Measurements from ENCODE around the gene FBXO47.
A peak's percentile ranks its signal among the peaks of the same experiment; 100 is the strongest.
"Not testable (repeated sequence)": the region's sequence is repeated elsewhere in the genome, so short reads cannot be mapped to it uniquely, and the experiment has no call there.

FBXO47 gene

DNA sequence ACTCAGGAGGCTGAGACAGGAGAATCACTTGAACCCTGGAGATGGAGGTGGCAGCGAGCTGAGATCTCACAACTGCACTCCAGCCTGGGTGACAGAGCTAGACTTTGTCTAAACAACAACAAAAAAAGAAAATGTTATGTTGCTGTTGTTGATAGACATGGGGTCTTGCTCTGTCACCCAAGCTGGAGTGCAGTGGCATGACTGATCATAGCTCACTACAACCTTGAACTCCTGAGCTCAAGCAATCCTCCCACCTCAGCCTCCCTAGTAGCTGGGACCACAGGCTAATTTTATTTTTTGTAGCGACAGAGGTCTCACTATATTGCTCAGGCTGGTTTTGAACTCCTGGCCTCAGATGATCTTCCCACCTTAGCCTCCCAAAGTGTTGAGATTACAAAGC lies 20.0 kb downstream of the FBXO47 start:
- Histone ChIP-seq H3K36me3 (ENCODE audit: control insufficient read depth, insufficient read depth, low read length) (no peaks in the 10 kb centered on the region), H3K9me3 (ENCODE audit: control insufficient read depth, low read length) (no peaks in the 10 kb centered on the region), H3K4me3 (ENCODE audit: insufficient read depth, low read depth, low read length) (no peak overlapping the region), H3K27me3 (ENCODE audit: control insufficient read depth, insufficient read depth, low read length, poor library complexity, severe bottlenecking) (no peaks in the 10 kb centered on the region), H3K27ac (ENCODE audit: insufficient read depth, low read depth, low read length, poor library complexity, severe bottlenecking) (no peak overlapping the region), H3K4me1 (ENCODE audit: control insufficient read depth, insufficient read depth, low read length) (no peaks in the 10 kb centered on the region)
- WGBS, 2 experiments = 90 to 93% methylated on average over 2 of the region's 2 CpGs

DNA sequence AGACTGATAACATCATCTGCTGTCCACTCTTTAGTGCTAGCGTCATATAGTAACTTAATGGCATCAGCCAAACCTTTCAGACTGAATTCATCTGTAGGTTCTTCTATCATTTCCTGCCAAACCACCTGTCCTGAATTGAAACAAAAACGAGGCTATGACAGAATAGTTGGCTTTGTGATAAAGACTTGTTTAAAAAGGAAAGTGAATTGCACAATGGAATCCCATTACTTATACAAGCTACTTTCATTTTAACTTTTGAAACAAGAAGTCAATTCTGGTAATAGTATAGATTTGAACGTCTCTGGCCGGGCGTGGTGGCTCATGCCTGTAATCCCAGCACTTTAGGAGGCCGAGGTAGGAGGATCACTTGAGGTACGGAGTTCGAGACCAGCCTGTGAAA lies 23.6 kb downstream of the FBXO47 start:
- WGBS, 2 experiments = 89 to 93% methylated on average over 7 to 8 of the region's 8 CpGs
- Histone ChIP-seq H3K27me3 (ENCODE audit: control insufficient read depth, insufficient read depth, low read length, poor library complexity, severe bottlenecking) (no peaks in the 10 kb centered on the region), H3K9me3 (ENCODE audit: control insufficient read depth, low read length) (no peaks in the 10 kb centered on the region), H3K36me3 (ENCODE audit: control insufficient read depth, insufficient read depth, low read length) (no peaks in the 10 kb centered on the region), H3K27ac (ENCODE audit: insufficient read depth, low read depth, low read length, poor library complexity, severe bottlenecking) (no peak overlapping the region), H3K4me1 (ENCODE audit: control insufficient read depth, insufficient read depth, low read length) (no peaks in the 10 kb centered on the region), H3K4me3 (ENCODE audit: insufficient read depth, low read depth, low read length) (no peak overlapping the region)

DNA sequence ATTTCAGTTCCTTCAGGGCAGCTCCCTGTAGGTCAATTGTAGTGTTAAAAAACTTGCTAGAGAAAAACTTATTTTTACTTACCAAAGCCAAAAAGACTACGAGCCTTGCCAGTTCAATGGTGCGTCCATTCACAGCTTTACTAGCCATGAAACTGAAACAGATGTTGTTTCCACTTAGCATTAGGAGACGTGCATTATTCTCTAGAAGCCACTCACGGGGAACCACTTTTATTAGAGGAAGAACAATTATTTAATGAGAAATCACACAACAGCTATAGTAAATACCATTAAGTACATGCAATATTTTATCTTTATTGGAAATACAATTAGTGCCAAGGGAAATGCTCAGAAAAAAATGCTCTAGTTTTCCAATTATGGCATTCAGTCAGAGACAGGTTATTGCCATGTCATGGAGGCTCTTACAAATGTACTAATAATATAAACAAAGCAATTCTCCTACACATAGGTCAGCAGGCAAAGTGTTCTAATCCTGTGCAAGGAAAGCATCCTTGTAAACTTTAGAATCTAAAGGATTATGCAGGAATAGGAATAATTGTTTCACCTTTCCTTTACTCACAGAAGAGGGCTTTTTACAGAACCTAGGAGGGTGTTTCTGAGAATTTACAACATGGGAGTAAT lies 24.4 kb downstream of the FBXO47 start:
- no peaks in the 10 kb centered on the region for H3K36me3 ChIP-seq (ENCODE audit: control insufficient read depth, insufficient read depth, low read length)
- no peaks in the 10 kb centered on the region for H3K9me3 ChIP-seq (ENCODE audit: control insufficient read depth, low read length)
- no peak overlapping the region for H3K4me3 ChIP-seq (ENCODE audit: insufficient read depth, low read depth, low read length)
- no peaks in the 10 kb centered on the region for H3K4me1 ChIP-seq (ENCODE audit: control insufficient read depth, insufficient read depth, low read length)
- H3K27me3 ChIP-seq (ENCODE audit: control insufficient read depth, insufficient read depth, low read length, poor library complexity, severe bottlenecking) = no peaks in the 10 kb centered on the region
- WGBS, 2 experiments = 91 to 93% methylated on average over 2 to 4 of the region's 4 CpGs
- H3K27ac ChIP-seq (ENCODE audit: insufficient read depth, low read depth, low read length, poor library complexity, severe bottlenecking) = no peak overlapping the region

DNA sequence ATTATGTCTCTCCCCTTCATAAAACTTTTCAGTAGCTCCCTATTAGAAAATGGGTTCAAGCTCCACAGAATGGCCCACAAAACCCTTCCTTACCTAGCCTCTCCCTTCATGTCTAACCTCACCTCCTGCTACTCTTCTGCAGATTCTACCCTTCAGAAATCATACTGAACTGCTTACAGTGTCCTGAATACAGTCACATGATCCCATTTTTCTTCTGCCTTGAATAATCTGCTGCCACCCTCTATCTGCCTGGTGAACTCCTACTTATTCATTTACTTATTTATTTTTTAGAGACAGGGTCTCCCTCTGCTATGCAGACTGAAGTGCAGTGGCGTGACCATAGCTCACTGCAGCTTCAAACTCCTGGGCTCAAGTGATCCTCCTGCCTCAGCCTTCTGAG lies 26.8 kb downstream of the FBXO47 start:
- Histone ChIP-seq H3K9me3 (ENCODE audit: control insufficient read depth, low read length) (no peaks in the 10 kb centered on the region), H3K4me3 (ENCODE audit: insufficient read depth, low read depth, low read length) (no peak overlapping the region), H3K27ac (ENCODE audit: insufficient read depth, low read depth, low read length, poor library complexity, severe bottlenecking) (no peak overlapping the region), H3K4me1 (ENCODE audit: control insufficient read depth, insufficient read depth, low read length) (no peaks in the 10 kb centered on the region), H3K36me3 (ENCODE audit: control insufficient read depth, insufficient read depth, low read length) (no peaks in the 10 kb centered on the region), H3K27me3 (ENCODE audit: control insufficient read depth, insufficient read depth, low read length, poor library complexity, severe bottlenecking) (no peaks in the 10 kb centered on the region)
- 87 to 94% methylated on average over 1 of the region's 1 CpG for WGBS, 2 experiments

DNA sequence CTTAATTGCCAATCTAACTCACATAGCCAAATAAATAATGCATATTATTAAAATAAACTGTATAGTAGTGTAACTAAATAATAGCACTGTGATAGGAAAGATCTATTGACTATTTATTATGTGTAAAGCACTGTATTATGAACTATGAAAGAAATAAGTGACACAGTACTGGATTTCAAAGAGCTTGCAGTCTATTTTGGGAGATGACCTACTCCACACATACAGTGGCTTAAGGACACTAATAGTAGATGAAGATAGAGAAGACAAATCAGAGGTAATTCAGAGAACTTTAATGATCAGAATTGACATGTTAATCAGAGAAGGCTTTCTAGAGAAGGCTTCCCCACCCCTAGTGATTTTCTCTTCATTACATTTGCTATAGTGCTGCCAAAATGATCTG lies 27.2 kb downstream of the FBXO47 start:
- H3K36me3 ChIP-seq (ENCODE audit: control insufficient read depth, insufficient read depth, low read length) = no peaks in the 10 kb centered on the region
- no peak overlapping the region for H3K4me3 ChIP-seq (ENCODE audit: insufficient read depth, low read depth, low read length)
- no peaks in the 10 kb centered on the region for H3K9me3 ChIP-seq (ENCODE audit: control insufficient read depth, low read length)
- no peaks in the 10 kb centered on the region for H3K4me1 ChIP-seq (ENCODE audit: control insufficient read depth, insufficient read depth, low read length)
- no peaks in the 10 kb centered on the region for H3K27me3 ChIP-seq (ENCODE audit: control insufficient read depth, insufficient read depth, low read length, poor library complexity, severe bottlenecking)
- no peak overlapping the region for H3K27ac ChIP-seq (ENCODE audit: insufficient read depth, low read depth, low read length, poor library complexity, severe bottlenecking)

DNA sequence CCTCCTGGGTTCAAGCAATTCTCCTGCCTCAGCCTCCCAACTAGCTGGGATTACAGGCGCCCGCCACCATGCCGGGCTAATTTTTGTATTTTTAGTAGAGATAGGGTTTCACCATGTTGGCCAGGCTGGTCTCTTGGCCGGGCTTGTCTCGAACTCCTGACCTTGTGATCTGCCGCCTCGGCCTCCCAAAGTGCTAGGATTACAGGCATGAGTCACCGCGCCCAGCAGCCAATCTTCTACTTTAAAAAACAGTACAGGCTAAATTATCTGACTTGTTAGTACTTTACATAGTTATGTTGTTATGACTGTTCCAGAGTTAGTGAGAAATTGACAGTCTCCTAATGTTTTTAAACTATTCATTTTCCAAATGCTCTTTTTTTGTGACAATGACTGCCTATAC lies 33.2 kb downstream of the FBXO47 start:
- not testable (repeated sequence) for H3K4me1 ChIP-seq (ENCODE audit: control insufficient read depth, insufficient read depth, low read length); H3K27ac ChIP-seq (ENCODE audit: insufficient read depth, low read depth, low read length, poor library complexity, severe bottlenecking); H3K4me3 ChIP-seq (ENCODE audit: insufficient read depth, low read depth, low read length); H3K36me3 ChIP-seq (ENCODE audit: control insufficient read depth, insufficient read depth, low read length); H3K9me3 ChIP-seq (ENCODE audit: control insufficient read depth, low read length); H3K27me3 ChIP-seq (ENCODE audit: control insufficient read depth, insufficient read depth, low read length, poor library complexity, severe bottlenecking)
- 86 to 90% methylated on average over 9 of the region's 9 CpGs for WGBS, 2 experiments

DNA sequence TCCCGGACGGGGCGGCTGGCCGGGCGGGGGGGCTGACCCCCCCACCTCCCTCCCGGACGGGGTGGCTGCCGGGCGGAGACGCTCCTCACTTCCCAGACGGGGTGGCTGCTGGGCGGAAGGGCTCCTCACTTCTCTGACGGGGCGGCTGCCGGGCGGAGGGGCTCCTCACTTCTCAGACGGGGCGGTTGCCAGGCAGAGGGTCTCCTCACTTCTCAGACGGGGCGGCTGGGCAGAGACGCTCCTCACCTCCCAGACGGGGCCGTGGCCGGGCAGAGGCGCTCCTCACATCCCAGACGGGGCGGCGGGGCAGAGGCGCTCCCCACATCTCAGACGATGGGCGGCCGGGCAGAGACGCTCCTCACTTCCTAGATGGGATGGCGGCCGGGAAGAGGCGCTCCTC lies 36.4 kb downstream of the FBXO47 start:
- H3K27ac ChIP-seq (ENCODE audit: insufficient read depth, low read depth, low read length, poor library complexity, severe bottlenecking); H3K36me3 ChIP-seq (ENCODE audit: control insufficient read depth, insufficient read depth, low read length); H3K27me3 ChIP-seq (ENCODE audit: control insufficient read depth, insufficient read depth, low read length, poor library complexity, severe bottlenecking); H3K4me1 ChIP-seq (ENCODE audit: control insufficient read depth, insufficient read depth, low read length); H3K4me3 ChIP-seq (ENCODE audit: insufficient read depth, low read depth, low read length); H3K9me3 ChIP-seq (ENCODE audit: control insufficient read depth, low read length): not testable (repeated sequence)
- 96 to 98% methylated on average over 32 to 36 of the region's 36 CpGs for WGBS, 2 experiments

DNA sequence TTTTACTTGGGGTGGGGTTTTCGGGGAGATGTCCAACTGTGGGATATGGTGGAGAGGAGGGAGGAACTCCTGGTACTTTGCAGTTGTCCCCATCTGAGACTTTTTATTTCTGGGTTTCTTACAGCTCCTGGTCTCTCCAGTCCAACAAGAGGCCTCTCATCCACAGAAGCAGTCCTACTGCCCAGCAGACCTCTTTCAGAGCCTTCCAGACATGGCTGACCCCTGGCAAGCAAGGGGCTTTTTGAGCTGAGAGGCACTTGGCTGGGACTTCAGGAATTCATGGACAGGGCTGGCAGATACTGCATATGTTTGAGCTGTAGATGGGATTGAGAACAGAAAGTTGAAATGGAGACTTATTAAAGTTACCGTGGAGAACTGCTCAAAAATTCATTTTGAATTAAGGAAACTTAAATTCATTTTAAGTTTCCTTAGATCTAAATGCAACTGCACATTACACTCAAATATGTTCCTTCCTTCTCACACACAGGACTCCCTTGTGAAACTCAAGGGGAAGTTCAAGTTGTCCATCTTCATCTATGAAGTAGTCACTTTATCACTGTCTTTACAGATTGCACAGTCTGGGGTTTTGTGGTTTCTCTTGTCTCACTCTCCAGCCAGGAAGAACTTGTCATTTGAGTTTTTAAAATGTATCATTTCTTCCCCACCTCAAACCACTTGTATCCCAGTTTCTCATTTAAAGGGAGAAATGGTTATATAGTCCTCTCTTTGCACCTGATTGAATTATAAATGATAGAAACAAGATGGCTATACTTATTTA lies 40.7 kb downstream of the FBXO47 start:
- WGBS, 2 experiments = 91 to 95% methylated on average over 2 of the region's 2 CpGs
- H3K36me3 ChIP-seq (ENCODE audit: control insufficient read depth, insufficient read depth, low read length) = no peaks in the 10 kb centered on the region
- H3K27me3 ChIP-seq (ENCODE audit: control insufficient read depth, insufficient read depth, low read length, poor library complexity, severe bottlenecking) = no peaks in the 10 kb centered on the region
- H3K9me3 ChIP-seq (ENCODE audit: control insufficient read depth, low read length) = no peaks in the 10 kb centered on the region
- H3K27ac ChIP-seq (ENCODE audit: insufficient read depth, low read depth, low read length, poor library complexity, severe bottlenecking) = no peak overlapping the region
- H3K4me1 ChIP-seq (ENCODE audit: control insufficient read depth, insufficient read depth, low read length) = peaks cover 17% of the 10 kb centered on the region
- H3K4me3 ChIP-seq (ENCODE audit: insufficient read depth, low read depth, low read length) = no peak overlapping the region

DNA sequence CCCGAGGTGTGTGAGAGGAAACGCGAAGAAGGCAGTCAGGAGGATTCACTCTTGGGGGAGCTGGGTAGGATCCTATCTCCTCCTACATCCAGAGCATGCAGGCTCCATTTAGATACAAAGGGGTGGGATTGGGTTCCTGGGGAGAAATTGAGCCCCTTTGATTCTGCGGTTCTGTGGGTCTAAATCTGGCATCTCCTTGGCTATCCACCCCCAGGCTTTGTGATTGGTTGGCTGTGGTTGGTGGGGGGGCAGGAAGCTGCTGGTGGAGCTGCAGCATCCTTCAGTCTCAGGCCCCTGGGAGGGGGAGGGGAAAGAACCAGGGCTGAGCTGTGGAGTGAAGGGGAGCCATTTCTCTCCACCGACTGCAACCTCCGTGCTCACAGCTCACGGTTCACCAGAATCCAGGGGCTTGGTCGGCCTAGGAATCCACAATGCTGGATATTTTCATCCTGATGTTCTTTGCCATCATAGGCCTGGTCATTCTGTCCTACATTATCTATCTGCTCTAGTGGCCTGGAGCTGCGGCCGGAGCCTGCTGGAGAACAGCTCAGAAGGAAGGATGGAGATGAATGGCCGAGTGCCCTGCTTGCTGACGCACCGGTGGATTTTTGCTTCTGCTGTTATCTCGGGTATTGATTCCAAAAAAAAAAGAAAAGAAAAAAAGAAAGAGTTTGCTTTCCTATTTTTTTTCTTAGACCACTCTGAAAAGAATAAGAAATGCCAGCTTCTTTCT lies 41.8 kb downstream of the FBXO47 start, which contains the start of gene LASP1NB:
Gene LASP1NB (plus strand): TSS at position 352 of the 733 bp plus-strand sequence.
- Histone ChIP-seq H3K27ac (ENCODE audit: insufficient read depth, low read depth, low read length, poor library complexity, severe bottlenecking) (no peak within 1 kb of the TSS), H3K9me3 (ENCODE audit: control insufficient read depth, low read length) (no peaks in the 10 kb centered on the region), H3K4me1 (ENCODE audit: control insufficient read depth, insufficient read depth, low read length) (peaks cover 17% of the 10 kb centered on the region), H3K36me3 (ENCODE audit: control insufficient read depth, insufficient read depth, low read length) (no peaks in the 10 kb centered on the region), H3K4me3 (ENCODE audit: insufficient read depth, low read depth, low read length) (peak within 1 kb of the TSS; percentile 29), H3K27me3 (ENCODE audit: control insufficient read depth, insufficient read depth, low read length, poor library complexity, severe bottlenecking) (no peaks in the 10 kb centered on the region)
- WGBS, 2 experiments = 55 to 61% methylated on average over 14 of the region's 14 CpGs

DNA sequence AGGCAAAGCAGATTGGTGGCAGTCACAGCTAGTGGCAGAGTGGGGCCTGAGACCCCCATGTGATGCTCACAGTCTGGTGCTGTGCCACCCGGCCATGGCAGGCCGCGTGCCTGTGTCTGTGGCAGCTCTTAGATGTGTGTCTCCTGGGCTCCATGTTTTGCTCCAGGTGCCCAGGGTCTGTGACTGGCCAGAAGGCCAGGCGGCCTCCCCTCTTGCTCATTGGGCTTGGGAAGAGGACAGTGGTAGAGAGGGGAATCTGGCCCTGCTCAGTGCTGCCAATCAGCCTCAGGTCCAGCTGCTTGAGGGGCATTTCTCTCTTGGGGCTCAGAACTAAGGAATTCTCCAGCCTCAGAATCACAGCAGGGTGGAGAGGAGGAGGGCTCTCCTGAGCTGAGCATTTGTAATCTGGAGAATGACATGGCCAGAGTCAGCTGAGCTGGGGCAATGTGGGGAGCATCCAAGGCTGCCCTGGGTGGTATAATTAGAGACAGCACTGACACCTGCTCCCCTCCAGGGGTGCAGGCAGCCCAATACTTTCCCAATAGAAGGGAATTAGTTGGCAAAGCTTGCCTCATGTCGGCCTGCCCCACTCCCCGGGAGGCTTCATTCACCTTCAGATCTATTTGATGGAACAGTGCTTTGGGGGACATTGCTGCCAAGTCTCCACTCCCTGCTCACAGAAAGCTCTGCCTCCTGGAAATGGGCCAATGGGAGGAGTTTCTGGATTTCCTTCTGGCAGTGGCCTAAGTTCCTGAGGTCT lies 44.5 kb downstream of the FBXO47 start:
- no peaks in the 10 kb centered on the region for H3K27me3 ChIP-seq (ENCODE audit: control insufficient read depth, insufficient read depth, low read length, poor library complexity, severe bottlenecking)
- peak overlapping the region; percentile 2 for H3K27ac ChIP-seq (ENCODE audit: insufficient read depth, low read depth, low read length, poor library complexity, severe bottlenecking)
- no peaks in the 10 kb centered on the region for H3K9me3 ChIP-seq (ENCODE audit: control insufficient read depth, low read length)
- 50 to 54% methylated on average over 6 of the region's 6 CpGs for WGBS, 2 experiments
- H3K4me3 ChIP-seq (ENCODE audit: insufficient read depth, low read depth, low read length) = no peak overlapping the region
- peaks cover 5% of the 10 kb centered on the region for H3K36me3 ChIP-seq (ENCODE audit: control insufficient read depth, insufficient read depth, low read length)
- H3K4me1 ChIP-seq (ENCODE audit: control insufficient read depth, insufficient read depth, low read length) = peaks cover 17% of the 10 kb centered on the region
